Measurements from ENCODE around the gene CHAT.

CHAT gene

DNA sequence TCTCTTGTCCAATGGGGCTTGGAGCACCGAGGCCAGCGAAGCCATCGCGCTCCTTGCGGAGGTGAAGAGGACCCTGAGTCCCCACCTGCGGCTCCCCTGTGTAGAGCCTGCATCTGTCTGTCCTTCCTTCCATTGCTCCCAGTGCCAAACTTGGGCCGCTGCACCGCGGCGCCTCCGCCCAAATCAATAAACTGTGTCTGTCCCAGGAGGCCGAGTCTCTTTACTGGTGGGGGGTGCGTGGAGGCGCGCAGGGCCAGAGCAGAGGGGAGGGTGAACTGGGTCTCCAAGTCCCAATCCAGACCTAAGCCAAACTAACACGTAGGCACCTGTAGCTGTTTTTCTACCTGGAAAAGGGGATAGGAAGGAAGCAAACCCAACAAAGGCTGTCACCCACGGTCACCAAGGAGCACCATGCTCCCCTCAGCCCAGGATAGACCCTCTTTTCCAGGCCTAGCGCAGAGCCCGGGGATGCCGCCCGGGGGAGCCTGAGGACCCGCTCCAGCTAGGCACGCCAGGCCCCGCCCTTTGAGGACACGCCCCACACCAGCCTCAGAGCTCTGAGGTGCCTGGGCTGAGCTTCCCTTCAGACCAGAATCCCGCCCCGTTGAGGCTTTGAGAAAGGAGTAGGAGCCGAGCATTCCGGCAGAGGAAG lies 1.2 kb upstream of the CHAT start:
- no peaks in the 10 kb centered on the region for H3K9me3 ChIP-seq (ENCODE audit: control insufficient read depth in 2 of 2, low read length in 2 of 2)
- H3K27ac ChIP-seq (ENCODE audit: low read length) = no peak overlapping the region
- H3K27me3 ChIP-seq (ENCODE audit: control insufficient read depth in 1 of 2, insufficient read depth in 2 of 2, low read length in 2 of 2) = peaks cover 60 to 77% of the 10 kb centered on the region in 2 donors
- H3K4me1 ChIP-seq (ENCODE audit: control insufficient read depth, insufficient read depth, low read length) = peaks cover 14% of the 10 kb centered on the region
- H3K9ac ChIP-seq (ENCODE audit: low read length in 2 of 2) = no peak overlapping the region
- H3K4me3 ChIP-seq (ENCODE audit: low read length in 2 of 2) = no peak overlapping the region
- no peaks in the 10 kb centered on the region for H3K36me3 ChIP-seq (ENCODE audit: control insufficient read depth in 2 of 2, insufficient read depth in 2 of 2, low read length in 2 of 2)

DNA sequence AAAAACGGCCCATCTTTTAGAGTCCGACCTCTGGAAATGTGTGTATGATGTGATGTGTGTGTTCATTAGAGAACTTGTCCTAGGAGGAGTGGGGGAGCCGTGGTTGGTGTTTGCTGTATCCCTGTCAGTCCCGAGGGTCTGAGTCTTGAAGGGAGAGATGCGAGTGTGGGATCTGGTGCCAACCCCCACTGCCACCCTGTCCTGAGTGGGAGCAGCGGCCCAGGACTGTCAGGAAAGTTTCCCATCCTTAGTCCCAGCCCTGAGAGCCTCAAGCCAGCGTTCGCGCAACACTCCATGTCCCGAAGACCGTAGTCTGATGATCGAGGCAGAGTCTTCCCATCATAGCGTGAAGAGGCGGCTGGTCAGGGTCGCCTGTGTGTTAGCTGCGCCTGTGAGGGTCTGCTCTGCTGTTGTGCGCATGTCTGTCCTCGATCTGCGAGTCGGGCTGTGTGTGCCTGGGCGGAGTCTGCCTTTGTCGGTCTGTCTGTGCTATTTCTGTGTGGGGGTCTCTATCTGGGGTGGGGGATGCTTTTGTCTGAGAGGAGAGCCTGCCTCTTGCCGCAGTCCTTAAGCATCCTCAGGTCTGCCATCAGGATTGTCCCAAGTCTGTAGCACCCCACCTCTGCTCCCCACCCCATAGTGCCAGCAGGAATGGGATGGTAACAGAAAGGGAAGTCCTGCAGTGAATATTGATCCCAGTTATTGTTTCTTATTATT lies 514 bp upstream of the CHAT start:
- Histone ChIP-seq H3K27me3 (ENCODE audit: control insufficient read depth in 1 of 2, insufficient read depth in 2 of 2, low read length in 2 of 2) (peaks cover 56 to 76% of the 10 kb centered on the region in 2 donors), H3K4me1 (ENCODE audit: control insufficient read depth, insufficient read depth, low read length) (peaks cover 14% of the 10 kb centered on the region), H3K36me3 (ENCODE audit: control insufficient read depth in 2 of 2, insufficient read depth in 2 of 2, low read length in 2 of 2) (no peaks in the 10 kb centered on the region), H3K9ac (ENCODE audit: low read length in 2 of 2) (no peak overlapping the region), H3K4me3 (ENCODE audit: low read length in 2 of 2) (no peak overlapping the region), H3K9me3 (ENCODE audit: control insufficient read depth in 2 of 2, low read length in 2 of 2) (no peaks in the 10 kb centered on the region), H3K27ac (ENCODE audit: low read length) (no peak overlapping the region)

DNA sequence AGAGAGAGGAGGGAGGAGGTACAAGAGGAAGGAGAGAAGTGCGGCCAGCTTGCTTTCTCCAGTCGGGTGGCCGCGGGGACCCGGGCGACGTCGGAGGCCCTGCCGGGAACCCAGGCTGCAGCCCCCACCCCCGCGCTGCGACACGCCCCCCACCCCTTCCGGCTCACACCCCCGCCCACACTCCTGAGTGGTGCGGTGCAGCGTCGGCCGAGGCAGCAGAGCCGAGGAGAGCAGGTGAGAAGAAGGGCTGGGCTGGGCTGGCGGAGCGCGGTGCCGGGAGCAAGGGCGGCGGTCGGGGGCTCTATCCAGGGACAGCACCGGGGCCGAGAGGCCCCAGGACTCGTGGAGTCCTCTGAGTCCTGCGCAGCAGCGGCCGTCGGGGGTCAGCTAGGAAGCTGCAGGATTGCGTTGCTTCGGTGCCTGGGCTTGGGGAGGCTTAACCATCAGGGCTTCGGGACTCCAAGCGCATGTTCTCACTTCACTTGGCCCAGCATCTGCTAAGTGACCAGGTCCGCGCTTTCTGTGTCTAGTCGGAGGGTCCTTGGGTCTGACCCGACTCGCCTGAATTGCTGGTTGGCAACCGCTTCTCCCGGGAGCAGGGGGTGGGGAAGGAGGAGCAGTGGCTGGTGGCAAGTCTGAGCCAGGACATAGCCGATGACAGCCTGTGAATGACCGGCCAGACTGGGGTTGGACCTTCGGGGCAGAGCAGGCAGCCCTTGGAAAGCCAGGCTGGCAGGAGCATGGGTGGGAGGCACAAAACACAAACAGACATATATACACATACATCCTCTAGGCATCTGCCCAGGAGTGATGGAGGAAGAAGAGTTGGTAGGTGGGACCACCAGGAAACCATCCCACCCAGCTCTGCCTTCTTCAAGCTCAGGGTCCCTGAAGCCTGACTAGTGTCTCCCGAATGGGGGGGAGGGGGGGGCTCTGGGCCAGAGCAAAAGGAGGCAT lies 683 bp downstream of the CHAT start:
- Histone ChIP-seq H3K36me3 (ENCODE audit: control insufficient read depth in 2 of 2, insufficient read depth in 2 of 2, low read length in 2 of 2) (no peaks in the 10 kb centered on the region), H3K27ac (ENCODE audit: low read length) (no peak overlapping the region), H3K9ac (ENCODE audit: low read length in 2 of 2) (no peak overlapping the region), H3K27me3 (ENCODE audit: control insufficient read depth in 1 of 2, insufficient read depth in 2 of 2, low read length in 2 of 2) (peaks cover 60 to 70% of the 10 kb centered on the region in 2 donors), H3K4me3 (ENCODE audit: low read length in 2 of 2) (no peak overlapping the region), H3K9me3 (ENCODE audit: control insufficient read depth in 2 of 2, low read length in 2 of 2) (no peaks in the 10 kb centered on the region), H3K4me1 (ENCODE audit: control insufficient read depth, insufficient read depth, low read length) (peaks cover 14% of the 10 kb centered on the region)

DNA sequence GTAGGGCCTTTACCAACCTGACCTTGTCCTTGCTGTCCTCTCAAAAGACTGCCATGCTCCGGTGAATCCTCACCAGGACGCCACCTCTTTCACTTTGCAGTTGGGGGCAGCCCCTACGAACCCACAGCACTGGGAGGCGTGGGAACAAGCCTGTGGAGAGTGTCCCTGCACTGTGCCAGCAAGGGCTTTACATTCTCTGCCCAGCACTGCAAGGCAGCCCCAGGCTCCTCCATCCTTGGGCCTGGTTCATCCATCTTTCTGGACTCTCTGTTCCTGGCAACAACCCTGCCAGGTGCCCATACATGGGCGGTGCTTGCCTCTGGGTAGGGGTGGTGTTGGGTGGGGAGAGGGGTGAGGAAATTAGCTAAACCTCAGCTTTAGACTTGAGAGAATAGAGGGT lies 1.4 kb downstream of the CHAT start:
- Histone ChIP-seq H3K9ac (ENCODE audit: low read length in 2 of 2) (no peak overlapping the region), H3K4me1 (ENCODE audit: control insufficient read depth, insufficient read depth, low read length) (peaks cover 12% of the 10 kb centered on the region), H3K27me3 (ENCODE audit: control insufficient read depth in 1 of 2, insufficient read depth in 2 of 2, low read length in 2 of 2) (peaks cover 61 to 66% of the 10 kb centered on the region in 2 donors), H3K36me3 (ENCODE audit: control insufficient read depth in 2 of 2, insufficient read depth in 2 of 2, low read length in 2 of 2) (no peaks in the 10 kb centered on the region), H3K27ac (ENCODE audit: low read length) (no peak overlapping the region), H3K4me3 (ENCODE audit: low read length in 2 of 2) (no peak overlapping the region), H3K9me3 (ENCODE audit: control insufficient read depth in 2 of 2, low read length in 2 of 2) (no peaks in the 10 kb centered on the region)

DNA sequence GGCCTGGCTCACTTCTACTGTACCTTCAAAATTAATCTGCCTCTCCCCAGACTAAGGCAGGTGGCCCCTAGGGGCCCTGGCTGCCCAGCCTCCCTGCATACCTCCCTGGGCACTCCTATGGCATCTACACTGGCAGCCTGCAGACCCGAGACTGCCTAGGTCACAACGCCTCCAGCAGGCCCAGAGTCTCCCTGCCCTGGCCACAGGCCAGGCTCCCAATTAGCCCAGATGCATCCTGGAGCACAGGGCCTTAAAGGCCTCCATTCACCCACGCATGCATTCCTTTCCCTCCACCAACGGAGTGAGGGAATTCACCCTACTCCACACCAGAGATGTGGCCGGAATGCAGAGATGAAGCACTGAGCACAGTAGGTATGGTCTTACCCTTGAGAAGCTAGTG lies 1.9 kb downstream of the CHAT start:
- H3K9ac ChIP-seq (ENCODE audit: low read length in 2 of 2) = no peak overlapping the region
- no peaks in the 10 kb centered on the region for H3K36me3 ChIP-seq (ENCODE audit: control insufficient read depth in 2 of 2, insufficient read depth in 2 of 2, low read length in 2 of 2)
- H3K27ac ChIP-seq (ENCODE audit: low read length) = no peak overlapping the region
- no peak overlapping the region for H3K4me3 ChIP-seq (ENCODE audit: low read length in 2 of 2)
- H3K4me1 ChIP-seq (ENCODE audit: control insufficient read depth, insufficient read depth, low read length) = peaks cover 8% of the 10 kb centered on the region
- no peaks in the 10 kb centered on the region for H3K9me3 ChIP-seq (ENCODE audit: control insufficient read depth in 2 of 2, low read length in 2 of 2)
- H3K27me3 ChIP-seq (ENCODE audit: control insufficient read depth in 1 of 2, insufficient read depth in 2 of 2, low read length in 2 of 2) = peaks cover 62 to 64% of the 10 kb centered on the region in 2 donors

DNA sequence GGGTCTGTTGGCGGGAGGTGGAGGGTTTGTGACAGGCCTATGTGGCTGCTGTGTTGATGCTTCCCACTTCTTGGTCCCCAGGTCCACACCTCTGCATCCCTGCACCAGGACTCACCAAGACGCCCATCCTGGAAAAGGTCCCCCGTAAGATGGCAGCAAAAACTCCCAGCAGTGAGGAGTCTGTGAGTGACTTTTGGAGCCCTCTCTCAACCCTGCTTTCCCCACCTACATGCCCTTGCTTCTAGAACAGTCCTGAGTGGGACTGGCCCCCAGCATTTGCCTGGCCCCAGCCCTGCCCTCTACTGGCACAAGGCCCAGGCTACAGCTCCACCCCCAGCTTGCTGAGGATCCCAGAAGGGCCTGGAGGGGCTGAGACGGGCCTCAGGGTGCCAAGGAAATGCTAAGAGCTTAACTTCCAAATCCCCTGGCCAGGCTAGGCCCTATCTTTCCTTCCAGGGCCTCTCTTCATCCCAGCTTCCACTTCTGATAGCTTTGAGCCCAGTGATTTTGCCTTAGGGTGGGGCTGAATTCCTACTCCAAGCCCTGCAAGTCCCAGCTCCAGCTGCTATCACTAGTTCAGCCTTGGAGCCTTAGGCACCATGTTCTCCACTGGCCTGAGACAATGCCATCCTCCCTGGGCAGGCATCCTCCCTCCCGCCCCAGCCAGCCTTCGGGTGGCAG lies 2.7 kb downstream of the CHAT start:
- H3K27ac ChIP-seq (ENCODE audit: low read length) = no peak overlapping the region
- no peak overlapping the region for H3K4me3 ChIP-seq (ENCODE audit: low read length in 2 of 2)
- H3K36me3 ChIP-seq (ENCODE audit: control insufficient read depth in 2 of 2, insufficient read depth in 2 of 2, low read length in 2 of 2) = no peaks in the 10 kb centered on the region
- no peaks in the 10 kb centered on the region for H3K9me3 ChIP-seq (ENCODE audit: control insufficient read depth in 2 of 2, low read length in 2 of 2)
- H3K4me1 ChIP-seq (ENCODE audit: control insufficient read depth, insufficient read depth, low read length) = peaks cover 4% of the 10 kb centered on the region
- peaks cover 53 to 57% of the 10 kb centered on the region in 2 donors for H3K27me3 ChIP-seq (ENCODE audit: control insufficient read depth in 1 of 2, insufficient read depth in 2 of 2, low read length in 2 of 2)
- no peak overlapping the region for H3K9ac ChIP-seq (ENCODE audit: low read length in 2 of 2)

DNA sequence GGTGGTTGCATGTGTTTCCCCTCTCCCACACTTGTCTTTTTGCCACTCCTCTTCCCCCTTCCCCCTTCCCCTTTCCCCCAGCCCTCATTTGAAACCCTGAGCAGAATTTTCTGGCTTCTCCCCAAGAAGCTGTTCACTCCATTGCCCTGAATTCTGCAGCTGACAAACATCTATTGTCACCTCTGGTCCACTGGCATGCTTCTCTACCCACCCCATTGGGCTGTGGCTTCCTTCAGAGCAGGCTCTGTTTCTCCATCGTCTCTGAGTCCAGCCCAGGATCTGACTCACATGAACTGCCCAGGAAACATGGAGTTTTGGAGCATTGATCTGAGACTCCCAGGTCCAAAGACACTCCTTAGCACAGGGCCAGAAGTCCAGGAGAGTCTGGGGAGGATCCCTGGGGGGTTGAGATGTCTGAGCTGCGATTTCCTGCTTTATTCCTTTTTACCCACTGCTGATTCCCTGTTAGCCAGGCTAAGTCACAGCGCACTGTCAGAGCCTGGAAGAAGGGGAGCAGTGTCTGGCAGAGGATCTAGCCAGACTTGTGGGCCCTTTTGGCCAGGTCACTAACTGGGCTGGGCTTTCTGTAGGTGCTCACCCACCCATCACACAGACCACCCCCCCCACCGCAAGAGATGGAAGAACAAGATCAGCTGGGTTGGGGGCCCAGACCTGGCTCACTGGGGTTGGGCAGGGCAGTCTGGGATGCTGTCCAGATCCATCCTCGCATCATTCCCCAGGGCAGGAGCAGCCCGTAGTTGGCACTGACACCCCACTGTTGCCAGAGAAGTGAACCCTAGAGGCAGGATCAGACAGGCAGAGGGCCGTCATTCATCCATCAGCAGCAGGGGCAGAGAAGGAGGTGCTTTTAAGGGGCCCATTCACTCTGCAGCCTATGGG lies 3.5 kb downstream of the CHAT start:
- no peaks in the 10 kb centered on the region for H3K36me3 ChIP-seq (ENCODE audit: control insufficient read depth in 2 of 2, insufficient read depth in 2 of 2, low read length in 2 of 2)
- H3K4me1 ChIP-seq (ENCODE audit: control insufficient read depth, insufficient read depth, low read length) = peaks cover 4% of the 10 kb centered on the region
- no peak overlapping the region for H3K4me3 ChIP-seq (ENCODE audit: low read length in 2 of 2)
- H3K27ac ChIP-seq (ENCODE audit: low read length) = no peak overlapping the region
- peaks cover 45 to 49% of the 10 kb centered on the region in 2 donors for H3K27me3 ChIP-seq (ENCODE audit: control insufficient read depth in 1 of 2, insufficient read depth in 2 of 2, low read length in 2 of 2)
- no peaks in the 10 kb centered on the region for H3K9me3 ChIP-seq (ENCODE audit: control insufficient read depth in 2 of 2, low read length in 2 of 2)
- H3K9ac ChIP-seq (ENCODE audit: low read length in 2 of 2) = no peak overlapping the region

DNA sequence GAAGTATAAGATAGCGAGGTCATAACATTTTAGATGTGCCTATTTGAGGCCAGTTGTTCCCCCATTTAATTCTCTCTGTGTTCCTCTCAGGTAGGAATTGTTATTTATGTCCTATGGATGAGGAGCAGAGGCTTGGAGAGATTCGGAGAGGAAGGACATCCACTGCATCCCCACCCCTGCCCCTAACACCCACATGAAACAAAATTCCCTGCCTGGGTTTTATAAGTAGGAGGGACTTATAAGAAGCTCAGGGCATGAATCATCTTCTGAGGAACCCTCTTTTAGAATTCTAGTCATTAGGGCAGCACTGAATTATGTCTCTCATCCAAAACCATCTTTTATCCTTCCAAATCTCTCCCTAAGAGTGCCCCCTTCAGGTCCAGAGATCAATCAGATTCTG lies 5.0 kb downstream of the CHAT start:
- H3K27me3 ChIP-seq (ENCODE audit: control insufficient read depth in 1 of 2, insufficient read depth in 2 of 2, low read length in 2 of 2) = peaks cover 31 to 35% of the 10 kb centered on the region in 2 donors
- no peaks in the 10 kb centered on the region for H3K36me3 ChIP-seq (ENCODE audit: control insufficient read depth in 2 of 2, insufficient read depth in 2 of 2, low read length in 2 of 2)
- H3K27ac ChIP-seq (ENCODE audit: low read length) = no peak overlapping the region
- H3K9ac ChIP-seq (ENCODE audit: low read length in 2 of 2) = no peak overlapping the region
- peaks cover 2% of the 10 kb centered on the region for H3K4me1 ChIP-seq (ENCODE audit: control insufficient read depth, insufficient read depth, low read length)
- H3K9me3 ChIP-seq (ENCODE audit: control insufficient read depth in 2 of 2, low read length in 2 of 2) = no peaks in the 10 kb centered on the region
- H3K4me3 ChIP-seq (ENCODE audit: low read length in 2 of 2) = no peak overlapping the region

DNA sequence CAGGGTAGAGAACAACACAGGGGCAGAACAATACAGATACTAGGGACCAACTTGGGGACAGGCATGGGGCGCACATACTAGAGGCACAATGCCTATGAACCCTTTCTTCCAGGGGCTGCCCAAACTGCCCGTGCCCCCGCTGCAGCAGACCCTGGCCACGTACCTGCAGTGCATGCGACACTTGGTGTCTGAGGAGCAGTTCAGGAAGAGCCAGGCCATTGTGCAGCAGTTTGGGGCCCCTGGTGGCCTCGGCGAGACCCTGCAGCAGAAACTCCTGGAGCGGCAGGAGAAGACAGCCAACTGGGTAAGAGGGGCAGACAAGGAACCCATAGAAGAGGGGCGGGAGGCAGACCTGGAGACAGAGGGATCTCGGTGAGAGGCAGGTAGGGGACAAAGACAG lies 5.8 kb downstream of the CHAT start:
- Histone ChIP-seq H3K4me3 (ENCODE audit: low read length in 2 of 2) (no peak overlapping the region), H3K36me3 (ENCODE audit: control insufficient read depth in 2 of 2, insufficient read depth in 2 of 2, low read length in 2 of 2) (no peaks in the 10 kb centered on the region), H3K27ac (ENCODE audit: low read length) (no peak overlapping the region), H3K4me1 (ENCODE audit: control insufficient read depth, insufficient read depth, low read length) (peaks cover under 1% of the 10 kb centered on the region), H3K27me3 (ENCODE audit: control insufficient read depth in 1 of 2, insufficient read depth in 2 of 2, low read length in 2 of 2) (peaks cover 27 to 30% of the 10 kb centered on the region in 2 donors), H3K9me3 (ENCODE audit: control insufficient read depth in 2 of 2, low read length in 2 of 2) (no peaks in the 10 kb centered on the region), H3K9ac (ENCODE audit: low read length in 2 of 2) (no peak overlapping the region)

Measured in stomach smooth muscle (tissue), 2 donors.